Measurements from ENCODE around the gene SPANXN1. TPM values are rescaled to one million over a fixed set of nuclear protein-coding genes. Genes with fewer than 3 reads are reported as not detected.

Gene SPANXN1
- total RNA-seq = not detected in 2 replicates

DNA sequence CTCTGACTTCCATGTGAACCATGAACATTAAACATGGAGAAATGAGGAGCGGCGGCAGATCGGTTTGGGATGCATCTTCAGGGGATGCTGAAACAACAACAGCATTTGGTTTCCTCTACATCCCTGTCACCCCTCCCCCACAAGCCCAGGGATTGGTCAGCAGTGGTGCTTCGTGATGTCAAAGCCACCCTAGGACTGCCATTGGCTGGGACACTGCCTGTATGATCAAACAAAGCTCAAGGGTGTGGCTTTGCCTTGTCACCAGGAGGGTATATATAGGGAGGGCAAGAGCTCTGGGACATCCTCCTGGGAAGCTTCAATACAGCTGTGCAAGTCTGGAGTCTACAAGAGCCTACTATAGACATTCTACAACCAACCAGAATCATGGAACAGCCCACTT lies at the start of gene SPANXN1:
Gene SPANXN1, plus strand, starts transcription at position 301 of the 400 bp plus-strand sequence. Its CDS starts 84 bp downstream, at position 385.

Data from nasal cavity respiratory epithelium epithelial cell of viscerocranial mucosa (primary cell).